Naive B cell (primary cell): ENCODE measurements around the gene TRIM17. TPM values are rescaled to one million over a fixed set of nuclear protein-coding genes. Genes with fewer than 3 reads are reported as not detected.
A peak's percentile ranks its signal among the peaks of the same experiment; 100 is the strongest.

Experiments
- ATAC-seq, 2 donors: fragments of 150-1000 bp; cut with Tn5 transposase; 2 replicates each; pipeline ENCODE4 v1.10.0; 2021; ENCODE audit warnings: low read depth in 2 of 2, mild to moderate bottlenecking in 2 of 2, moderate library complexity in 2 of 2
- DNase-seq: peaks from one replicate; pipeline ENCODE4 v3.0.0; 2022
- H3K27ac Mint-ChIP-seq, 6 donors: one replicate each; pipeline ENCODE4 v1.8.0; 2020 to 2022; ENCODE audit warnings: mild to moderate bottlenecking in 6 of 6, mixed read lengths in 6 of 6, moderate library complexity in 5 of 6, inconsistent platforms in 2 of 6
- H3K27me3 Mint-ChIP-seq, 3 donors: one replicate each; pipeline ENCODE4 v1.8.0; 2021 to 2022; ENCODE audit warnings: mixed read lengths in 3 of 3, mild to moderate bottlenecking in 1 of 3
- H3K36me3 Mint-ChIP-seq, 2 donors: one replicate each; pipeline ENCODE4 v1.8.0; 2020 to 2022; ENCODE audit warnings: mixed read lengths in 2 of 2, inconsistent platforms in 1 of 2, mild to moderate bottlenecking in 1 of 2
- H3K4me1 Mint-ChIP-seq, 3 donors: one replicate each; pipeline ENCODE4 v1.8.0; 2020 to 2022; ENCODE audit warnings: mixed read lengths in 3 of 3, inconsistent platforms in 1 of 3, mild to moderate bottlenecking in 1 of 3, moderate library complexity in 1 of 3
- H3K4me3 Mint-ChIP-seq, 8 donors: one replicate each; pipeline ENCODE4 v1.8.0; 2020 to 2022; ENCODE audit warnings: mild to moderate bottlenecking in 8 of 8, mixed read lengths in 8 of 8, moderate library complexity in 8 of 8, inconsistent platforms in 2 of 8
- H3K9me3 Mint-ChIP-seq, 7 donors: one replicate each; pipeline ENCODE4 v1.8.0; 2020 to 2022; ENCODE audit warnings: mixed read lengths in 7 of 7, mild to moderate bottlenecking in 5 of 7, inconsistent platforms in 2 of 7, moderate library complexity in 1 of 7
- polyA plus RNA-seq, 6 donors: library from polyadenylated mRNA; unstranded; fragments of 300-500 nt; fragmentation: Illumina TruSeq; gene quantifications; one replicate each; pipeline ENCODE4 v1.2.3, GENCODE V29; 2021; ENCODE audit warnings: low read depth in 6 of 6

Gene TRIM17
- polyA plus RNA-seq, 6 donors from 2014 or later = 0.24 to 0.27 (median 0.26) TPM; not detected in 2

DNA sequence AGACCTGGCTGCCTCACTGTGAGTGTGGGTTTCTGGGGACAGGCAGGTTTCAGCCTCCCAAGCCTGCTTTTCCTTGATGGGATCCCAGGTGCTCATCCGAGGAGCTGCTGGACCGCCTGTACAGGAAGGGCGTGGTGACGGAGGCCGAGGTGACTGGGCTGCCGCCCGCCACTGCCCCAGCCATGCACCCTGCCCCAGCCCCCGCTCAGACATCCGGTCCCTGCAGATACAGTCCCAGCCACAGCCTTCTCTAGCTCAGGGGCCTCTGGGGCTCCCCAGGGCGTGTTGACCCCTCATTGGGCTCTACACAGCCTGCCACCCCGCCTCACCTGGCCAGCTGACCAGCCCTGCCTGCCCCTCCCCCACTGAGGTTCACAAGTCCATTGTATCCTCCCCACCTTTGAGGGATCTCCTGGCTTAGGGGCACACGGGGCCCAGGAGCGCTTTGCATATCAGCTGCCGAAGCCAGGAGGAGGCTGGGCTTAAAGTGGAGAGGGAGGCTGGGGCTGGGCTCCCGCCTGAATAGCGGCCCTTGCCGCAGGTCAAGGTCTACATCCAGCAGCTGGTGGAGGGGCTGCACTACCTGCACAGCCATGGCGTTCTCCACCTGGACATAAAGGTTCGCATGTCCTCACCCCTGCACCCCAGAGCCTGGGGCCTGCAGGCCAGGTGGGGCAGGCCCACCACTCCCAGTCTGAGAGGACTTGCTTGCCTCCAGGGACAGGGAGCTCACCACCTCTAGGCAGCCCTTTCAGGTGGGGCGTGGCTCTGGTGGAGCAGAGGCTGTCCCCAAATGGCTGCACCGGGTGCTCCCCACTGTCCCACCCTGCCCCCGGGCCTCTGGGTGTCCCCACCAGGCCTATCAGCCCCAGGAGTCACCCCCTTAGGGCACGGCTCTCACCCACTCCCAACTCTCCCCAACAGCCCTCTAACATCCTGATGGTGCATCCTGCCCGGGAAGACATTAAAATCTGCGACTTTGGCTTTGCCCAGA is 48.6 kb downstream of the TRIM17 start:
- ATAC-seq = no peak
- H3K4me3 Mint-ChIP-seq = no peak overlapping the region
- peaks cover 0 to 2% (median 0%) of the 10 kb centered on the region in 3 donors for H3K4me1 Mint-ChIP-seq
- no peaks in the 10 kb centered on the region for H3K9me3 Mint-ChIP-seq
- no peak for DNase-seq
- no peaks in the 10 kb centered on the region for H3K27me3 Mint-ChIP-seq
- H3K27ac Mint-ChIP-seq = no peak overlapping the region
- H3K36me3 Mint-ChIP-seq = no peaks in the 10 kb centered on the region

DNA sequence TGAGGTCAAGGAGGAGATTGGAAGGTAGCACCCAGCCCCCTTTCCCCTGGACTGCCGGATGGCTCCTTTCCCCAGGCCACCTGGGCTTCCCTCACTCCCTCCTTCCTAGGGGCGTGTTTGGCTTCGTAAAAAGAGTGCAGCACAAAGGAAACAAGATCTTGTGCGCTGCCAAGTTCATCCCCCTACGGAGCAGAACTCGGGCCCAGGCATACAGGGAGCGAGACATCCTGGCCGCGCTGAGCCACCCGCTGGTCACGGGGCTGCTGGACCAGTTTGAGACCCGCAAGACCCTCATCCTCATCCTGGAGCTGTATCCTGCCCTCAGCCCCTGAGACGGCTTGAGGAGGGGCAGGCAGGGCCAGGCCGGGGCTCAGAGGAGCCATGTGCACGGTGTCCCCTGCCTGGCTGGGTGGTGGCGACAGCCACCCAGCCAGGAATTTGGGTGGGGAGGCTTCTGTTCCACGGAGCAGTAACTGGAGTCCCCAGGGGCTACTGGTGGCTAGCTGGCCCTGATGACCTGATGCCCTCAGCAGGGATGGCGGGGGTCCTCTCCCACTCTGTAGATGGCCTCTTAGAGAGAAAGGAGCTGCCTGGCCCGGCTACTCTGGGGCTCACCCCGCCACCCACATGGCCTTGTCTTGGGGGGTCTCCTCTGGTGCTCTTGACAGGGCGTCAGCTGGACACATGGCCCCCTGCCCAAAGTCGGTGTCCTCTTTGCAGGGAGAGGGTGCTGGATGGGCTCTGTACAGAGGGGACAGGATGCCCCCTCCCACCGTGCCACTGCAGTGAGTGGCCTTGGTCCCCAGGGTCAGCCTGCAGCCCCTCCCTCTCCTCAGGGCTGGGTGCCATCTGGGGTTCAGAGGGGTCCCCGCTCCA is 49.6 kb downstream of the TRIM17 start:
- Mint-ChIP-seq H3K4me3 (no peak overlapping the region), H3K36me3 (no peaks in the 10 kb centered on the region), H3K27ac (no peak overlapping the region), H3K9me3 (no peaks in the 10 kb centered on the region), H3K4me1 (peaks cover 0 to 2% (median 0%) of the 10 kb centered on the region in 3 donors), H3K27me3 (no peaks in the 10 kb centered on the region)
- DNase-seq (no peak), ATAC-seq (no peak)

DNA sequence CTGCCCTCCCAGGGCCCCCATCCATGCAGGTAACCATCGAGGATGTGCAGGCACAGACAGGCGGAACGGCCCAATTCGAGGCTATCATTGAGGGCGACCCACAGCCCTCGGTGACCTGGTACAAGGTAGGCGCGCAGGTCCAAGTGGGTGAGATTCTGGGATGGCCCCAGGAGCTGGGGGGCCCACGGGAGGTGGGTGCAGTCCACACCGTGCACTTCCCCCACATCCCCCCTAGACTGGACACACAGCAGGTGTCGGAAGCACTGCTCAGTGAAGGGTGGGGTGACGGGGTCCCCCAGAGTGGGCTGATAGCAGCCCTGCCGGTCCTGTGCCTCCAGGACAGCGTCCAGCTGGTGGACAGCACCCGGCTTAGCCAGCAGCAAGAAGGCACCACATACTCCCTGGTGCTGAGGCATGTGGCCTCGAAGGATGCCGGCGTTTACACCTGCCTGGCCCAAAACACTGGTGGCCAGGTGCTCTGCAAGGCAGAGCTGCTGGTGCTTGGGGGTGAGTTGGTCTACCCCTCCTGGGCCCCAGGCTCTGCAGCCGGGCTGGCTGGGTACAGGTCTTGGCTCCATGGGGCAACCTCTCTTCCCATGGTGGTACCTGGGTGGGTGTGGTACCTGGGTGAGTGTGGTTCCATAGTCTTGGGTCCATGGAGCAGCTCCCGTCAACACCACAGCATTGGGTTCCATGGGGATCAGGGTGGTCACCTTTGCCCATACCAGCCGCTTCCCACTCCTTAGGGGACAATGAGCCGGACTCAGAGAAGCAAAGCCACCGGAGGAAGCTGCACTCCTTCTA is 50.4 kb downstream of the TRIM17 start:
- no peak for DNase-seq

GRCh38 chr1:228365271-228366061 is 51.2 kb downstream of the TRIM17 start:
- H3K27ac Mint-ChIP-seq = no peak overlapping the region
- H3K4me3 Mint-ChIP-seq = no peak overlapping the region
- H3K27me3 Mint-ChIP-seq = no peaks in the 10 kb centered on the region
- DNase-seq (no peak), ATAC-seq (no peak)
- peaks cover 0 to 2% (median 0%) of the 10 kb centered on the region in 3 donors for H3K4me1 Mint-ChIP-seq
- no peaks in the 10 kb centered on the region for H3K36me3 Mint-ChIP-seq
- H3K9me3 Mint-ChIP-seq = no peaks in the 10 kb centered on the region

More for the DNA sequence above, 50.4 kb downstream of the TRIM17 start:
- Mint-ChIP-seq H3K27me3 (no peaks in the 10 kb centered on the region), H3K9me3 (no peaks in the 10 kb centered on the region), H3K36me3 (no peaks in the 10 kb centered on the region), H3K4me3 (no peak overlapping the region), H3K4me1 (peaks cover 0 to 2% (median 0%) of the 10 kb centered on the region in 3 donors), H3K27ac (no peak overlapping the region)
- no peak for ATAC-seq

- Mint-ChIP-seq H3K9me3 (no peaks in the 10 kb centered on the region), H3K27ac (no peak overlapping the region), H3K4me3 (no peak overlapping the region), H3K27me3 (no peaks in the 10 kb centered on the region), H3K4me1 (peaks cover 0 to 2% (median 0%) of the 10 kb centered on the region in 3 donors), H3K36me3 (no peaks in the 10 kb centered on the region)
- ATAC-seq (no peak), DNase-seq (no peak)
These were observed 51.9 kb downstream of the TRIM17 start for GRCh38 chr1:228364706-228365213.

GRCh38 chr1:228364068-228364705 is 52.5 kb downstream of the TRIM17 start:
- ATAC-seq = no peak
- no peak for DNase-seq
- Mint-ChIP-seq H3K27ac (no peak overlapping the region), H3K4me3 (no peak overlapping the region), H3K4me1 (peaks cover 0 to 2% (median 0%) of the 10 kb centered on the region in 3 donors), H3K27me3 (no peaks in the 10 kb centered on the region), H3K9me3 (no peaks in the 10 kb centered on the region), H3K36me3 (no peaks in the 10 kb centered on the region)

DNA sequence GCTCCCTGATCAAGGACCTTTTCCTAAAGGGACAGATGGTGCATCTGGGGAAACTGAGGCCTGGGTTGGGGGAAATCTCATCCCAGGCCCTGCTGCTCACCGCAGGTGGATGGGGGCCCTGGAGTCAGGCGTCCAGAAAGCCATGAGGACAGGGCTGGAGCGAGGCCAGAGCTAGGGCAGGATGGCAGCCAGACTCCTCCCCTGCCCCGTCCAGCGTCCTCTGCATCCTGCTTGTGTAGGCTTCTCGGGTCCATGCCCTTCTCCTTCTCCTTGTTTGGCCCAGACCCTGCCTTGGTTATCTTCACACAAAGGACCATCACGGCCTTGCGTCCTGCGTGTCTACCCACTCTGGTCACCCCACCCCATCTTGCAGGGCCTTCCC is 53.0 kb downstream of the TRIM17 start:
- peaks cover 0 to 2% (median 0%) of the 10 kb centered on the region in 3 donors for H3K4me1 Mint-ChIP-seq

GRCh38 chr1:228362884-228363450 is 53.7 kb downstream of the TRIM17 start:
- no peaks in the 10 kb centered on the region for H3K9me3 Mint-ChIP-seq
- no peaks in the 10 kb centered on the region for H3K27me3 Mint-ChIP-seq
- H3K4me1 Mint-ChIP-seq = peaks cover 0 to 2% (median 0%) of the 10 kb centered on the region in 3 donors
- no peak overlapping the region for H3K4me3 Mint-ChIP-seq
- ATAC-seq = no peak
- H3K36me3 Mint-ChIP-seq = no peaks in the 10 kb centered on the region
- DNase-seq = no peak
- no peak overlapping the region for H3K27ac Mint-ChIP-seq

More for the DNA sequence above, 53.0 kb downstream of the TRIM17 start:
- Mint-ChIP-seq H3K36me3 (no peaks in the 10 kb centered on the region), H3K4me3 (no peak overlapping the region), H3K27ac (no peak overlapping the region), H3K9me3 (no peaks in the 10 kb centered on the region), H3K27me3 (no peaks in the 10 kb centered on the region)
- no peak for DNase-seq
- ATAC-seq = no peak

- H3K9me3 Mint-ChIP-seq = no peaks in the 10 kb centered on the region
- H3K36me3 Mint-ChIP-seq = no peaks in the 10 kb centered on the region
- no peak for DNase-seq
- no peak for ATAC-seq
- no peaks in the 10 kb centered on the region for H3K27me3 Mint-ChIP-seq
- peaks cover 0 to 2% (median 0%) of the 10 kb centered on the region in 3 donors for H3K4me1 Mint-ChIP-seq
- no peak overlapping the region for H3K4me3 Mint-ChIP-seq
- H3K27ac Mint-ChIP-seq = peak overlapping the region in 1 of 6 donors; percentile 30
These were observed 54.3 kb downstream of the TRIM17 start for GRCh38 chr1:228362141-228362883.

- peaks cover 0 to 2% (median 0%) of the 10 kb centered on the region in 3 donors for H3K4me1 Mint-ChIP-seq
- ATAC-seq (no peak), DNase-seq (no peak)
- no peaks in the 10 kb centered on the region for H3K9me3 Mint-ChIP-seq
- H3K27me3 Mint-ChIP-seq = no peaks in the 10 kb centered on the region
- H3K36me3 Mint-ChIP-seq = no peaks in the 10 kb centered on the region
- peak overlapping the region in 1 of 6 donors; percentile 30 for H3K27ac Mint-ChIP-seq
- H3K4me3 Mint-ChIP-seq = no peak overlapping the region
These were observed 55.1 kb downstream of the TRIM17 start for GRCh38 chr1:228361314-228362140.
